ENCODE measurements around the gene SCYL2.

Gene SCYL2

GRCh38 chr12:100364324-100364723 lies 97.3 kb downstream of the SCYL2 start:
- H3K4me3 ChIP-seq (ENCODE audit: low read depth, low read length) = no peak overlapping the region
- no peak overlapping the region for H3K9ac ChIP-seq (ENCODE audit: low read depth, low read length)
- no peaks in the 10 kb centered on the region for H3K27me3 ChIP-seq (ENCODE audit: control insufficient read depth, insufficient read depth, low read length)
- no peaks in the 10 kb centered on the region for H3K36me3 ChIP-seq (ENCODE audit: control insufficient read depth, insufficient read depth, low read length)
- H3K4me1 ChIP-seq (ENCODE audit: control insufficient read depth, insufficient read depth, low read length) = no peaks in the 10 kb centered on the region
- H3K9me3 ChIP-seq (ENCODE audit: control insufficient read depth, insufficient read depth, low read length) = no peaks in the 10 kb centered on the region

GRCh38 chr12:100365411-100365810 lies 98.4 kb downstream of the SCYL2 start:
- Histone ChIP-seq H3K27me3 (ENCODE audit: control insufficient read depth, insufficient read depth, low read length) (no peaks in the 10 kb centered on the region), H3K9ac (ENCODE audit: low read depth, low read length) (no peak overlapping the region)

DNA sequence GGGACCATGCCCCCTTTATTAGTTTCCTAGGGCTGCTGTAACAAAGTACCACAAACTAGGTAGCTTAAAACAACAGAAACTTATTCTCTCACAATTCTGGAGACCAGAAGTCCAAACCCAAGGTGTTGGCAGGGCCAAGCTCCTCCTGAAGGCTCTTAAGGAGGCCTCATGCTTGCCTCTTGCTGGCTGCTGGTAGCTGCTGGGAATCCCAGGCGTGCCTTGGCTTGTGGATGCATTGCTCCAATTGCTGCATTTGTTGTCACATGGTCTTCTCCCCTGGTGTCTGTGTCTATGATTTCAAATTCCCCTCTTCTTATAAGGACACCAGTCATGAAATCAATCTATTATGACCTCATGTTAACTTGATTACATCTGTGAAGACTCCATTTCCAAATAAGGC lies 101.1 kb downstream of the SCYL2 start:
- Histone ChIP-seq H3K27me3 (ENCODE audit: control insufficient read depth, insufficient read depth, low read length) (no peaks in the 10 kb centered on the region), H3K9ac (ENCODE audit: low read depth, low read length) (no peak overlapping the region), H3K4me3 (ENCODE audit: low read depth, low read length) (no peak overlapping the region), H3K9me3 (ENCODE audit: control insufficient read depth, insufficient read depth, low read length) (no peaks in the 10 kb centered on the region), H3K4me1 (ENCODE audit: control insufficient read depth, insufficient read depth, low read length) (peaks cover 18% of the 10 kb centered on the region), H3K36me3 (ENCODE audit: control insufficient read depth, insufficient read depth, low read length) (no peaks in the 10 kb centered on the region)

More at GRCh38 chr12:100365411-100365810, 98.4 kb downstream of the SCYL2 start:
- Histone ChIP-seq H3K36me3 (ENCODE audit: control insufficient read depth, insufficient read depth, low read length) (no peaks in the 10 kb centered on the region), H3K4me3 (ENCODE audit: low read depth, low read length) (no peak overlapping the region), H3K9me3 (ENCODE audit: control insufficient read depth, insufficient read depth, low read length) (no peaks in the 10 kb centered on the region), H3K4me1 (ENCODE audit: control insufficient read depth, insufficient read depth, low read length) (peaks cover under 1% of the 10 kb centered on the region)

- Histone ChIP-seq H3K9ac (ENCODE audit: low read depth, low read length) (no peak overlapping the region), H3K4me1 (ENCODE audit: control insufficient read depth, insufficient read depth, low read length) (peaks cover 27% of the 10 kb centered on the region), H3K36me3 (ENCODE audit: control insufficient read depth, insufficient read depth, low read length) (no peaks in the 10 kb centered on the region), H3K9me3 (ENCODE audit: control insufficient read depth, insufficient read depth, low read length) (no peaks in the 10 kb centered on the region), H3K4me3 (ENCODE audit: low read depth, low read length) (no peak overlapping the region), H3K27me3 (ENCODE audit: control insufficient read depth, insufficient read depth, low read length) (peaks cover 3% of the 10 kb centered on the region)
These were observed 104.2 kb downstream of the SCYL2 start for GRCh38 chr12:100371146-100371545.

DNA sequence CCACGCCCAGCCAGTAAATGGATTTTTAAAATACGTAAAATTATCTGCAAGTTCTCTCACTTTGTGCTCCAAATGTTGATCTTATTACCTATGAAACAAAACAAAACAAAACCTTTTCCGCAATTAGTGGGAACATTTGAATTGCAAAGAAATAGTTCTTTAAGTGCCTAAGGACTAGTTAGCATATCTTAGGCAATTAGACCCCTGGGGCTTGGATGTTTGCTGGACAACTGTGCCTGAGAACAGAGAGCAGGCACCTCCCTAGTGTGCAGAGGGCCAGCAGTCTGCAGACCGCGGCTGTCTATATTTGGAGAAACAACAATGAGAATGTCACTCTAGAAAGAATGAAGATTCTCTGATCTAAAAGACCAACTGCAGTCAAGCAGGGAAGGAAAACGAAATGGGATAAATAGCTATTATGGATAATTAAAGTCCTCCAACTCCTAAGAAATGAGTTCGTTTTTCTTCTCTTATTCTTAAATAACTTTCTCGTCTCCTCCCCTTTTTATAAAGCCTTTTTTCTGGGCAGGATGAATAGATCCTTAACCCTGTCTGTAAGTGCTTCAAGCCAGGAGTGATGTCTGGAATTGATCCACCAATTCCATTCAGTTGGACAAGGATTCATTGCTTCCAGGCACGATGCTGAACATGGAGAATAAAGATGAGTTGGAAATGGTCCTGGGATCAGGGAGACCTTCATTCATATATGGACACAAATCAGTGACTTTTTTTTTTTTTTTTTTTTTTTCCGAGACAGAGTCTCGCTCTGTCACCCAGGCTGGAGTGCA lies 106.1 kb downstream of the SCYL2 start:
- Histone ChIP-seq H3K4me3 (ENCODE audit: low read depth, low read length) (no peak overlapping the region), H3K9me3 (ENCODE audit: control insufficient read depth, insufficient read depth, low read length) (no peaks in the 10 kb centered on the region), H3K36me3 (ENCODE audit: control insufficient read depth, insufficient read depth, low read length) (no peaks in the 10 kb centered on the region), H3K4me1 (ENCODE audit: control insufficient read depth, insufficient read depth, low read length) (peaks cover 27% of the 10 kb centered on the region), H3K27me3 (ENCODE audit: control insufficient read depth, insufficient read depth, low read length) (peaks cover 3% of the 10 kb centered on the region), H3K9ac (ENCODE audit: low read depth, low read length) (no peak overlapping the region)

DNA sequence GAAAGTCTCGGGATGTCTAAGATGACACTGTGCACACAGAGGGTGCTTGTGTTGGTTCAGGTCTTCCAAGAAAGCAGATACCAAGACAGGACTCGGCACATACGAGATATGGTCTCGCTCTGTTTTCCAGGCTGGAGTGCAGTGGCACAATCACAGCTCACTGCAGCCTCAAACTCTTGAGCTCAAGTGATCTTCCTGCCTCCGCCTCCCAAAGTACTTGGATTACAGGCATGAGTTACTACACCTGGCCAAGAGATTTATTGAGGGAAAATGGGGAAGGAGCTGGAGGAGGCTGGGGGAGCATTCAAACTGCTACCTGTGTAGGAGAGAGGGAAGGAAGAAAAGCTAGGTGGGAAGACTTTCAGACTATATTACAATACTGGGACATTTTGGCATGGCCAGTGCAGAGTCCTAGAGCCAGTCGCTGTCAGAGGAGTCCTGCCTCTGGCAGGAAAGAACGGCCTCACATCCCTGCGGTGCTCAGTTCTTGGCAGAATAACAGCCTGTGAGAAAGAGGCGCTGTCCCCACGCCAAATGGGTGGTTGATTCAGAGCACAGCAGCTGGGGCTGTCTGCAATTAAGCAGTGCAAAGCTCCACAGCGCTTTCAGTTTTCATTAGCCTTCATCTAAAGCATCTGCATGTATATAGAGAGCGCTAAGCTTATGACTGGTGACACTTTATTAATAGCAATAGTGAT lies 108.2 kb downstream of the SCYL2 start:
- Histone ChIP-seq H3K4me1 (ENCODE audit: control insufficient read depth, insufficient read depth, low read length) (peaks cover 27% of the 10 kb centered on the region), H3K36me3 (ENCODE audit: control insufficient read depth, insufficient read depth, low read length) (no peaks in the 10 kb centered on the region), H3K9ac (ENCODE audit: low read depth, low read length) (no peak overlapping the region), H3K9me3 (ENCODE audit: control insufficient read depth, insufficient read depth, low read length) (no peaks in the 10 kb centered on the region), H3K4me3 (ENCODE audit: low read depth, low read length) (no peak overlapping the region), H3K27me3 (ENCODE audit: control insufficient read depth, insufficient read depth, low read length) (peaks cover 3% of the 10 kb centered on the region)

DNA sequence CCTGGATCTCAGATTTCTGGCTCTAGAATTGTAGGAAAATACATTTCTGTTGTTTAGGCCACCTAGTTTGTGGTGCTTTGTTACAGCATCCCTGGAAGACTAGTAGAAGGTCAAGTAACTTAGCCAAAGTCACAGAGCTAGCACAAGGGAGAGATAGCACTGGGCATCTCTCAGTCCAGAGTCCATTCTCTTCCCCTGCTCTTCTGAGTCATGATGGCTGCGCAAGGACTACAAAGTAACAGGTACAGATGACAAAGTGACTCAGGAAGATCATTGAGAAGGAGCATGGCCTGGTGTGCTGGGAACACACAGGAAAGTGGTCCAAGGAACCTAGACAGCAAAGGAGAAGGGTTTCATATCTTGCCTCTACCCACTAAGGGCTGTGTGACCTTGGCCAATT lies 109.2 kb downstream of the SCYL2 start:
- Histone ChIP-seq H3K9ac (ENCODE audit: low read depth, low read length) (no peak overlapping the region), H3K9me3 (ENCODE audit: control insufficient read depth, insufficient read depth, low read length) (no peaks in the 10 kb centered on the region), H3K36me3 (ENCODE audit: control insufficient read depth, insufficient read depth, low read length) (no peaks in the 10 kb centered on the region), H3K27me3 (ENCODE audit: control insufficient read depth, insufficient read depth, low read length) (peaks cover 3% of the 10 kb centered on the region), H3K4me3 (ENCODE audit: low read depth, low read length) (no peak overlapping the region), H3K4me1 (ENCODE audit: control insufficient read depth, insufficient read depth, low read length) (peaks cover 20% of the 10 kb centered on the region)

DNA sequence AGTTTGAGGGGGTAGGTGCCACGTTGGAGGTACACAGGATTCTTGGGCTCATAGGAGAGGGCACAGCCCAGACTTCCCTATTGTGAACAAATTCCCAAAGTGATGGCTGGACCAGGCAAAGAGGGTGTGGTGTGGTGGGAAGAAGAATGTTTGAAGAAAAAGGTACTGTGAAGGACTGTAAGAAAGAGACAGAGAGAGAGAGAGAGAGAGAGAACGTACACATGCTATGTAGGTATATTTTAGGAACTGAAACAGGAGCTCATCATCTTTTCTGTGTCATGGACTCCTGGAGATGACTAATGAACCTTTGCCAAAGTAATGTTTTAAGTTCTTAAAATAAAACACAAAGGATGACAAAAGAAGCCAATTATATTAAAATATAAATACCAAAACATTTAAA lies 114.4 kb downstream of the SCYL2 start:
- Histone ChIP-seq H3K36me3 (ENCODE audit: control insufficient read depth, insufficient read depth, low read length) (no peaks in the 10 kb centered on the region), H3K4me1 (ENCODE audit: control insufficient read depth, insufficient read depth, low read length) (no peaks in the 10 kb centered on the region), H3K9me3 (ENCODE audit: control insufficient read depth, insufficient read depth, low read length) (no peaks in the 10 kb centered on the region), H3K9ac (ENCODE audit: low read depth, low read length) (no peak overlapping the region), H3K4me3 (ENCODE audit: low read depth, low read length) (no peak overlapping the region), H3K27me3 (ENCODE audit: control insufficient read depth, insufficient read depth, low read length) (no peaks in the 10 kb centered on the region)

GRCh38 chr12:100382338-100382737 lies 115.4 kb downstream of the SCYL2 start:
- no peaks in the 10 kb centered on the region for H3K36me3 ChIP-seq (ENCODE audit: control insufficient read depth, insufficient read depth, low read length)
- H3K4me1 ChIP-seq (ENCODE audit: control insufficient read depth, insufficient read depth, low read length) = no peaks in the 10 kb centered on the region

GRCh38 chr12:100383586-100384558 lies 116.9 kb downstream of the SCYL2 start:
- no peaks in the 10 kb centered on the region for H3K27me3 ChIP-seq (ENCODE audit: control insufficient read depth, insufficient read depth, low read length)
- no peaks in the 10 kb centered on the region for H3K4me1 ChIP-seq (ENCODE audit: control insufficient read depth, insufficient read depth, low read length)
- H3K4me3 ChIP-seq (ENCODE audit: low read depth, low read length) = no peak overlapping the region
- no peaks in the 10 kb centered on the region for H3K9me3 ChIP-seq (ENCODE audit: control insufficient read depth, insufficient read depth, low read length)
- H3K36me3 ChIP-seq (ENCODE audit: control insufficient read depth, insufficient read depth, low read length) = no peaks in the 10 kb centered on the region
- no peak overlapping the region for H3K9ac ChIP-seq (ENCODE audit: low read depth, low read length)

More at GRCh38 chr12:100382338-100382737, 115.4 kb downstream of the SCYL2 start:
- no peaks in the 10 kb centered on the region for H3K27me3 ChIP-seq (ENCODE audit: control insufficient read depth, insufficient read depth, low read length)
- no peak overlapping the region for H3K4me3 ChIP-seq (ENCODE audit: low read depth, low read length)
- H3K9ac ChIP-seq (ENCODE audit: low read depth, low read length) = no peak overlapping the region
- H3K9me3 ChIP-seq (ENCODE audit: control insufficient read depth, insufficient read depth, low read length) = no peaks in the 10 kb centered on the region

DNA sequence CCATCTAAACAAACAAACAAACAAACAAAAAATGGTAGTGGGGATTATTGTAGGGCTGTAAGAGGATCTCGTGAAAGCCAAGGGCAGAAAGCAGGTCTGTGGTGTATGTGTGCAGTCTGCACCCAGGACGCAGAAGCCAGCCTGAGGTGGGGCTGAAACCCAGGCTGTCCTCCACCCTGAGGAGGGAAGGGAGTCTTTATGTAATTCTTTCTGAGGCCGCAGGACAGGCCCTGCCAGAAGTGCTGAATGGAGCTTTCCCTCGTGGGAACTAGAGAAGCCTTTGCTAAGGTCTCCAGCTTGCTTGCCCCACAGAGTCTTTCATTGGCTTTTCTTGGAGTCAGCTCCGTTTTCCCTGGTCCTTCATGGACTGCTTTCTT lies 117.6 kb downstream of the SCYL2 start:
- H3K4me3 ChIP-seq (ENCODE audit: low read depth, low read length) = no peak overlapping the region
- no peaks in the 10 kb centered on the region for H3K9me3 ChIP-seq (ENCODE audit: control insufficient read depth, insufficient read depth, low read length)
- no peaks in the 10 kb centered on the region for H3K36me3 ChIP-seq (ENCODE audit: control insufficient read depth, insufficient read depth, low read length)
- H3K4me1 ChIP-seq (ENCODE audit: control insufficient read depth, insufficient read depth, low read length) = no peaks in the 10 kb centered on the region
- no peak overlapping the region for H3K9ac ChIP-seq (ENCODE audit: low read depth, low read length)
- no peaks in the 10 kb centered on the region for H3K27me3 ChIP-seq (ENCODE audit: control insufficient read depth, insufficient read depth, low read length)
